MCF 10A (cell line): ENCODE results near the gene CCDC150. TPM values are rescaled to one million over a fixed set of nuclear protein-coding genes. Genes with fewer than 3 reads are reported as not detected.

Experiments
- BruUV-seq: library from RNA; stranded (reverse); fragments of 400-500 nt; replicated peaks from 2 replicates; lab custom pipeline; 2021; lab: Mats Ljungman, UMichigan
- CTCF ChIA-PET: fragments of 300-600 bp; sonication (Branson Sonifier 250); formaldehyde crosslinking; extraction: SDS; loops from one replicate; lab custom pipeline; 2021; ENCODE audit warnings: antibody characterized with exemption, inconsistent platforms; lab: Yijun Ruan, JAX
- POLR2A ChIA-PET: fragments of 300-600, 350-650 bp; sonication (Branson Sonifier 250); formaldehyde crosslinking; extraction: SDS; loops from one replicate; lab custom pipeline; 2020; ENCODE audit warnings: antibody characterized with exemption, inconsistent platforms; lab: Yijun Ruan, JAX
- DNase-seq: peaks from one replicate; pipeline ENCODE4 v3.0.0-alpha.2; 2018; ENCODE audit not compliant: unreplicated experiment
- H3K27ac Mint-ChIP-seq: one replicate; pipeline ENCODE4 v1.8.0; 2022; ENCODE audit warnings: mild to moderate bottlenecking, low read depth, mixed read lengths; ENCODE audit not compliant: unreplicated experiment
- H3K27me3 Mint-ChIP-seq: one replicate; pipeline ENCODE4 v1.8.0; 2022; ENCODE audit warnings: mixed read lengths; ENCODE audit not compliant: insufficient read depth, unreplicated experiment
- H3K36me3 Mint-ChIP-seq: one replicate; pipeline ENCODE4 v1.8.0; 2022; ENCODE audit warnings: mild to moderate bottlenecking, moderate library complexity, mixed read lengths; ENCODE audit not compliant: insufficient read depth, unreplicated experiment
- H3K4me1 Mint-ChIP-seq: one replicate; pipeline ENCODE4 v1.8.0; 2022; ENCODE audit warnings: mixed read lengths; ENCODE audit not compliant: insufficient read depth, unreplicated experiment
- H3K4me3 Mint-ChIP-seq: one replicate; pipeline ENCODE4 v1.8.0; 2022; ENCODE audit warnings: mild to moderate bottlenecking, moderate library complexity, mixed read lengths; ENCODE audit not compliant: unreplicated experiment
- H3K9me3 Mint-ChIP-seq: one replicate; pipeline ENCODE4 v1.8.0; 2022; ENCODE audit warnings: mixed read lengths; ENCODE audit not compliant: unreplicated experiment
- intact Hi-C: fragments of 100-400 bp; cut with micrococcal nuclease; formaldehyde crosslinking; loops from 2 replicates; pipeline ENCODE4 v1.14.1; 2022
- total RNA-seq: library from RNA; stranded (reverse); gene quantifications from 2 replicates; pipeline ENCODE4 v1.2.3, GENCODE V29; 2022
- TF ChIP-seq, protein P1 (sequence below): fragments of 200-600 bp; IDR thresholded peaks from one replicate; pipeline ENCODE4 v1.8.0; 2022; ENCODE audit warnings: antibody characterized with exemption, mild to moderate bottlenecking; ENCODE audit not compliant: unreplicated experiment

Gene CCDC150
- total RNA-seq, 1 experiment from 2014 or later, result 8.1 TPM

DNA sequence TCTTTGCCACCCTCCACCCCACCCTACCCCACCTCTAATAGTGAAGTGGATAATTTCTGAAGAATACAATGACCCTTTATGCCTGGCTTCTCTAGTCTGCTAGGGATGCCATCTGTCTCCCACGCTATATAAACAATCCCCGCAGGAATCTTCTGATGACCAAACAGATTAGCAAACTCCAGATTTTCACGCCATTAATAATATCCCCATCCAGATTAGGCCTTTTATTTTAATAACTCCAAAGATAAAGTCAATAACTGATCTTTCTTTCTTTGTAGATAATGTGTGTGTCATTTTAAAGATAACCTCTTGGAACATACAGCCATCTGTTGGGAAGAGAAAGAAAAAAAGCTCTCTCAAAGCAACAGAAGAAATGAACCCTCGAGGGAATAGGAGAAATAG lies 47.9 kb upstream of the CCDC150 start:
- intact Hi-C loops, result loop anchor here (2.0 kb wide), 2 partner anchors 47 to 167 kb away; partner anchors contain the start of gene CCDC150
- Mint-ChIP-seq H3K4me1 (peaks cover 10% of the 10 kb centered on the region), H3K27ac (no peak overlapping the region), H3K4me3 (peak overlapping the region; percentile 78), H3K27me3 (no peaks in the 10 kb centered on the region), H3K36me3 (peaks cover 11% of the 10 kb centered on the region), H3K9me3 (no peaks in the 10 kb centered on the region)
- TF ChIP-seq, protein P1, sequence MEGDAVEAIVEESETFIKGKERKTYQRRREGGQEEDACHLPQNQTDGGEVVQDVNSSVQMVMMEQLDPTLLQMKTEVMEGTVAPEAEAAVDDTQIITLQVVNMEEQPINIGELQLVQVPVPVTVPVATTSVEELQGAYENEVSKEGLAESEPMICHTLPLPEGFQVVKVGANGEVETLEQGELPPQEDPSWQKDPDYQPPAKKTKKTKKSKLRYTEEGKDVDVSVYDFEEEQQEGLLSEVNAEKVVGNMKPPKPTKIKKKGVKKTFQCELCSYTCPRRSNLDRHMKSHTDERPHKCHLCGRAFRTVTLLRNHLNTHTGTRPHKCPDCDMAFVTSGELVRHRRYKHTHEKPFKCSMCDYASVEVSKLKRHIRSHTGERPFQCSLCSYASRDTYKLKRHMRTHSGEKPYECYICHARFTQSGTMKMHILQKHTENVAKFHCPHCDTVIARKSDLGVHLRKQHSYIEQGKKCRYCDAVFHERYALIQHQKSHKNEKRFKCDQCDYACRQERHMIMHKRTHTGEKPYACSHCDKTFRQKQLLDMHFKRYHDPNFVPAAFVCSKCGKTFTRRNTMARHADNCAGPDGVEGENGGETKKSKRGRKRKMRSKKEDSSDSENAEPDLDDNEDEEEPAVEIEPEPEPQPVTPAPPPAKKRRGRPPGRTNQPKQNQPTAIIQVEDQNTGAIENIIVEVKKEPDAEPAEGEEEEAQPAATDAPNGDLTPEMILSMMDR, result no peak
- DNase-seq, result no peak
- ChIA-PET CTCF (interaction anchor here (0.6 to 2.5 kb wide), 22 partner anchors 9 to 514 kb away, joined by 3 to 14 read pairs (median 3); partner anchors contain the start of gene CCDC150), POLR2A (interaction anchor here (1.0 to 1.9 kb wide), 2 partner anchors 10 to 105 kb away, joined by 5 read pairs; no protein-coding TSS in a partner anchor)
- no TSS peak for BruUV-seq

DNA sequence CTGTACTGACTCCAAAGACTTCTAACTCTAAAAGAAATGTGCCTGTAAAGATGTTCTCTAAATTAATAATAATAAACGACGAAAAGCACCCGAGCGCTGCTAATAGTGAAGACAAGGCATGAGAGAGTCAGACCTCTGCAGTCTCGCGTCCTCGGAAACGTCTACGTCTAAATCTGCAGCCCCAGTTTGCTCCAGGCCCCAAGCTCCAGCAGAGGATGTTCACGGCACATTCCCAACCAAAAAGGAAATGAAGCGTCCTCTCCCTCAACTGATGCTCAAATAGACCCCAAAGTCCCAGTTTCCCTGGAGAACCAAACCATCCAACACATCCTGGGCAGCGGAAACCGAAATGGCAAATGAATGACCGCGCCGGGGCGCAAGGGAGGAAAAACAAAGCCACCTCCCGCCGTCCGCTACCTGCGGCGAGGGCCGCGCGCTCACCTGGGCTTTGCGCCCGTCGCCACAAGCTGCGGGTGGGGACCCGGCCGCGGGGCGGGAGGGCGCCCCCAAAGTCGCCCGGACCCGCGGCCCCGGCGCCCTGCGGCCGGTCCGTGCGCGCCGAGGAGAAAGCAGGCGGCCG lies 47.1 kb upstream of the CCDC150 start:
- ChIA-PET CTCF (interaction anchor here (0.7 to 2.5 kb wide), 26 partner anchors 9 to 685 kb away, joined by 3 to 14 read pairs (median 4); partner anchors contain the start of gene CCDC150), POLR2A (interaction anchor here (0.7 to 1.9 kb wide), 3 partner anchors 9 to 104 kb away, joined by 3 to 5 read pairs (median 5); no protein-coding TSS in a partner anchor)
- TF ChIP-seq, protein P1, result no peak
- Mint-ChIP-seq H3K4me1 (peaks cover 5% of the 10 kb centered on the region), H3K9me3 (no peaks in the 10 kb centered on the region), H3K4me3 (peak overlapping the region; percentile 78), H3K36me3 (peaks cover 11% of the 10 kb centered on the region), H3K27me3 (no peaks in the 10 kb centered on the region), H3K27ac (no peak overlapping the region)
- intact Hi-C loops, result loop anchor here (2.0 kb wide), 2 partner anchors 46 to 166 kb away; partner anchors contain the start of gene CCDC150
- no TSS peak for BruUV-seq
- DNase-seq, result peak; percentile 40

DNA sequence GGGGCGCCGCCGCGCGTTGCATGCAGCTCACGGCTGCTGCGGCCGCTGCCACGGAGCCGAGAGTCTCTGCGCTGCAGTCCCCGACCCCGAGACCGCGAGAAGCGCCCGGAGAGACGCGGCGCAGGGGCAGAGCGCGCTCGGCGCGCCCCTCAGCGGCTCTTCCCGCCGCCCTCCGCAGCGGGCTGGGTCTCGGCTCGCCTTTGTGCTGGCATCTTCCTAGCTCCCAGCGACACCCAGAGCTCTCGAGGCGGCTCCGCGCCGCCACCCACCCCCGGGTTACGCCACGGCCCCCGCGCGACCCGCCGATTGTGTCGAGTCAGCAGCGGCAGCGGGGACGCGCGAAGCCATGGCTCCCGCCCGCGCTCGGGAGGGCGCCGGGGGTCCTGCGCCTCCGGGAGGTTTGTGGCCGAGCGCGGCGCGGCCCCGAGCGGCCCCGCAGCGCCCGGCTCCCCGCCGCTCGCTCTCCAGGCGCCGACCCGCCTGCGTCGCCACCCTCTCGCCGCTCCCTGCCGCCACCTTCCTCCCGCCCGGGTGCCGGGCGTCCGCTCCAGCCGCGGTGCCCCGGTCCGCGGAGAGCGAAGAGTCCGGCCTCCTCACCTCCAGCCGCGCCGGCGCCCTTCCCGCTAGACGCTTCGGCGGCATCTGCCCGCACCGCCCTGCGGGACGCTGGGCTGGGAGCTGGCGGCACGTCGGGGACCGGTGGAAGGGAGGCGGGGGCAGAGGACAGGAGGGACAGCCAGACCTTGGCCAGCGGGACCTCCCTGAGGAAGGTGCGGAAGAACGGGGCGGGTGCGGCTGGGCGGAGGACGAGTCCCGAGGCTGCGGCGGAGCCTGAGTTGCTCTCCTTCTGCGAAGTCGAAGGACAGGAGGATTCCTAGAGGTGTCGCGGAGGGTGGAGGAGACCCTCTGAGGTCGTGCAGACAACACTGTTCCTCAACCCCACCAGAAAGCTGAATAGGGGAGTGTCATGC lies 46.3 kb upstream of the CCDC150 start, which contains the start of gene HECW2:
HECW2 (minus strand) TSS at position 644 of the 971 bp plus-strand sequence.
- ChIA-PET CTCF (interaction anchor here (0.6 to 2.5 kb wide), 17 partner anchors 12 to 684 kb away, joined by 3 to 14 read pairs (median 3); no protein-coding TSS in a partner anchor), POLR2A (interaction anchor here (0.6 to 1.9 kb wide), 3 partner anchors 33 to 426 kb away, joined by 3 to 5 read pairs (median 3); no protein-coding TSS in a partner anchor)
- no peak within 1 kb of the TSS for H3K27ac Mint-ChIP-seq
- H3K36me3 Mint-ChIP-seq, result peaks cover 6% of the 10 kb centered on the region
- BruUV-seq, result no TSS peak
- H3K27me3 Mint-ChIP-seq, result no peaks in the 10 kb centered on the region
- TF ChIP-seq, protein P1, result no peak
- H3K4me3 Mint-ChIP-seq, result peak within 1 kb of the TSS; percentile 78
- DNase-seq, result peak; percentile 30
- intact Hi-C loops, result loop anchor here (2.0 kb wide), 2 partner anchors 46 to 166 kb away; partner anchors contain the start of gene CCDC150
- peaks cover 5% of the 10 kb centered on the region for H3K4me1 Mint-ChIP-seq
- no peaks in the 10 kb centered on the region for H3K9me3 Mint-ChIP-seq
